Measurements from ENCODE around the gene TRIM25. TPM values are rescaled to one million over a fixed set of nuclear protein-coding genes. Genes with fewer than 3 reads are reported as not detected.

Gene TRIM25
- total and polyA plus RNA-seq, 2 of the 8 experiments (the other 6 are each of a cell fraction or from before 2014, with no cell fraction given), result 16.6 to 38.9 TPM

- Histone ChIP-seq H2AK5ac (ENCODE audit: low read depth, low read length) (no peak overlapping the region), H3K79me2 (ENCODE audit: control insufficient read depth in 1 of 2, insufficient read depth in 2 of 2, low read length in 2 of 2) (peaks cover 0 to 9% of the 10 kb centered on the region in 2 experiments; a peak in 1 of 4 replicates), H3K4me3 (ENCODE audit: extremely low read depth in 1 of 4, insufficient read depth in 2 of 4, low read depth in 3 of 4, low read length in 4 of 4) (peak overlapping the region in 2 of 4 experiments; percentile 49 to 70; a peak in 5 of 8 replicates), H2BK12ac (ENCODE audit: low read depth, low read length) (no peak overlapping the region), H3K14ac (ENCODE audit: insufficient read length) (no peak overlapping the region), H4K8ac (ENCODE audit: extremely low read depth, insufficient read depth, low read length) (no peak overlapping the region), H2AFZ (ENCODE audit: low read length) (no peak overlapping the region), H2BK120ac (replicated peaks; ENCODE audit: low read depth, low read length) (no peak overlapping the region), H2BK15ac (ENCODE audit: low read length) (no peak overlapping the region; the same call in 1 of the 2 replicates), H3K9ac (replicated peaks in 1 of 4; ENCODE audit: extremely low read depth in 1 of 4, low read depth in 3 of 4, low read length in 3 of 4) (no peak overlapping the region), H2BK5ac (ENCODE audit: low read depth, low read length) (no peak overlapping the region), H3K23ac (ENCODE audit: insufficient read length) (no peak overlapping the region), H3K27ac (ENCODE audit: low read depth, low read length) (no peak overlapping the region), H3K4ac (replicated peaks; ENCODE audit: insufficient read length, low read depth, low read length) (no peak overlapping the region), H3K4me2 (ENCODE audit: insufficient read depth in 1 of 2, low read depth in 2 of 2, low read length in 2 of 2) (peak overlapping the region; percentile 80 to 97), H3K56ac (replicated peaks; ENCODE audit: insufficient read length, low read depth, low read length) (no peak overlapping the region), H4K91ac (replicated peaks; ENCODE audit: insufficient read length, low read length) (peak overlapping the region; percentile 31), H3K36me3 (ENCODE audit: control insufficient read depth in 2 of 4, insufficient read depth in 4 of 4, low read length in 3 of 4) (peaks cover 0 to 17% (median 2%) of the 10 kb centered on the region in 4 experiments; a peak in 5 of 8 replicates), H3K18ac (ENCODE audit: extremely low read depth, low read length) (no peak overlapping the region; the same call in 1 of the 2 replicates), H3K23me2 (ENCODE audit: low read depth, low read length) (peaks cover 13% of the 10 kb centered on the region; the same call in 1 of the 2 replicates), H3K9me3 (ENCODE audit: insufficient read depth in 2 of 2, low read depth in 1 of 2, low read length in 1 of 2) (no peaks in the 10 kb centered on the region), H4K20me1 (replicated peaks in 1 of 2; ENCODE audit: control insufficient read depth in 1 of 2, insufficient read depth in 2 of 2, low read length in 2 of 2) (peaks cover 0 to 5% of the 10 kb centered on the region in 2 experiments), H2BK20ac (ENCODE audit: low read length) (no peak overlapping the region), H3K79me1 (ENCODE audit: low read depth, low read length) (peaks cover 6% of the 10 kb centered on the region), H3K27me3 (replicated peaks in 1 of 4; ENCODE audit: control insufficient read depth in 3 of 4, extremely low read depth in 1 of 4, insufficient read depth in 3 of 4, low read length in 3 of 4) (peaks cover 0 to 21% (median 17%) of the 10 kb centered on the region in 4 experiments; a peak in 6 of 7 replicates), H3K4me1 (replicated peaks in 1 of 4; ENCODE audit: control insufficient read depth in 3 of 4, insufficient read depth in 4 of 4, low read length in 3 of 4) (peaks cover 3 to 9% (median 6%) of the 10 kb centered on the region in 4 experiments; a peak in 6 of 7 replicates), H4K5ac (ENCODE audit: insufficient read length, low read depth, low read length) (no peak overlapping the region)
- no peak for DNase-seq (ENCODE audit: low read depth in 1 of 2, low spot score in 2 of 2)
- CTCF ChIA-PET (ENCODE audit: partially characterized antibody), result interaction anchor here (0.9 to 3.1 kb wide), 4 partner anchors 13 to 27 kb away, joined by 3 to 11 read pairs (median 4); no protein-coding TSS in a partner anchor
- TF ChIP-seq SIN3A (conservative IDR thresholded peaks at IDR 0.05 in 1 of 2, IDR thresholded peaks at IDR 0.05 in 1 of 2; ENCODE audit: low read depth in 1 of 2, low read length in 2 of 2), result no peak
- no peak for TF ChIP-seq SAP30 (IDR thresholded peaks at IDR 0.05; ENCODE audit: insufficient read depth, insufficient replicate concordance, low read length)
- no peak for TF ChIP-seq KDM1A (IDR thresholded peaks at IDR 0.05; ENCODE audit: borderline replicate concordance, low read length)
- TF ChIP-seq JUN (IDR thresholded peaks at IDR 0.05; ENCODE audit: low read depth, low read length), result no peak
- TF ChIP-seq CHD1 (IDR thresholded peaks at IDR 0.05; ENCODE audit: low read depth, low read length), result no peak
- no peak for TF ChIP-seq EZH2 (IDR thresholded peaks at IDR 0.05; ENCODE audit: low read depth, low read length, severe bottlenecking)
- no peak for TF ChIP-seq CTBP2 (IDR thresholded peaks at IDR 0.05; ENCODE audit: borderline replicate concordance, insufficient read depth, insufficient read length, low read length)
- no peak for TF ChIP-seq SIRT6 (IDR thresholded peaks at IDR 0.05; ENCODE audit: low read length)
- TF ChIP-seq FOSL1 (IDR thresholded peaks at IDR 0.05; ENCODE audit: insufficient read depth, low read depth, low read length), result no peak
- POLR2A ChIA-PET (ENCODE audit: partially characterized antibody), result interaction anchor here (1.4 to 2.3 kb wide), 3 partner anchors 9 to 18 kb away, joined by 4 to 11 read pairs (median 8); no protein-coding TSS in a partner anchor
- no peak for FAIRE-seq
- 92% methylated on average over 21 of the region's 21 CpGs; no CpG with 5 or more reads in 1 of the 2 experiments for WGBS, 2 experiments (ENCODE audit: extremely low coverage in 1 of 2, insufficient coverage in 1 of 2, insufficient read length in 1 of 2, insufficient replicate concordance in 2 of 2, low coverage in 1 of 2, low lambda C conversion rate in 2 of 2, missing lambda C conversion rate in 1 of 2)
Observed at GRCh38 chr17:56912105-56912999, 1.5 kb downstream of the TRIM25 start.

Data from H1 (cell line).